Brain microvascular endothelial cell (primary cell): ENCODE measurements around the gene NPY4R2.
"Not testable (repeated sequence)": the region's sequence is repeated elsewhere in the genome, so short reads cannot be mapped to it uniquely, and the experiment has no call there.

Source experiments
- DNase-seq: peaks from one replicate; pipeline ENCODE4 v3.0.0-alpha.2; 2020
- H3K27ac ChIP-seq: fragments of 250-450 bp; sonication (Bioruptor Pico); 2 replicates; pipeline ENCODE4 v1.5.1; 2020; ENCODE audit warnings: mild to moderate bottlenecking, moderate library complexity
- H3K27me3 ChIP-seq: fragments of 250-450 bp; sonication (Bioruptor Pico); replicated peaks from 2 replicates; pipeline ENCODE4 v1.5.1; 2020; ENCODE audit warnings: mild to moderate bottlenecking
- H3K36me3 ChIP-seq: fragments of 250-450 bp; sonication (Bioruptor Pico); replicated peaks from 2 replicates; pipeline ENCODE4 v1.5.1; 2020; ENCODE audit warnings: mild to moderate bottlenecking
- H3K4me3 ChIP-seq: 2 replicates; pipeline ENCODE4 v1.5.1; 2011; ENCODE audit warnings: low read depth, mild to moderate bottlenecking, control low read depth, low read length, moderate library complexity
- in situ Hi-C: cut with HindIII; loops from 2 replicates; pipeline ENCODE4 v1.10.0; 2017; ENCODE audit warnings: low sequenced_read_pairs, low pct_ligation_motif_present

The NPY4R2 gene

GRCh38 chr10:47942351-47943019 is 24.0 kb downstream of the NPY4R2 start:
- in situ Hi-C loops, H3K4me3 ChIP-seq, DNase-seq, H3K36me3 ChIP-seq, H3K27me3 ChIP-seq, H3K27ac ChIP-seq: not testable (repeated sequence)

GRCh38 chr10:47943328-47943727 is 24.9 kb downstream of the NPY4R2 start:
- in situ Hi-C loops, H3K36me3 ChIP-seq, H3K27ac ChIP-seq, DNase-seq, H3K27me3 ChIP-seq, H3K4me3 ChIP-seq: not testable (repeated sequence)

GRCh38 chr10:47947424-47947823 is 29.0 kb downstream of the NPY4R2 start:
- H3K36me3 ChIP-seq, H3K27me3 ChIP-seq, H3K27ac ChIP-seq, H3K4me3 ChIP-seq, DNase-seq, in situ Hi-C loops: not testable (repeated sequence)

- DNase-seq, H3K4me3 ChIP-seq, H3K27ac ChIP-seq, in situ Hi-C loops, H3K27me3 ChIP-seq, H3K36me3 ChIP-seq: not testable (repeated sequence)
Observed at GRCh38 chr10:47957158-47957557, 38.7 kb downstream of the NPY4R2 start.

- DNase-seq, H3K27me3 ChIP-seq, H3K27ac ChIP-seq, H3K4me3 ChIP-seq, H3K36me3 ChIP-seq, in situ Hi-C loops: not testable (repeated sequence)
Observed at GRCh38 chr10:47959677-47960076, 41.2 kb downstream of the NPY4R2 start.

GRCh38 chr10:47960699-47961098 is 42.2 kb downstream of the NPY4R2 start:
- H3K36me3 ChIP-seq, H3K4me3 ChIP-seq, H3K27ac ChIP-seq, H3K27me3 ChIP-seq, in situ Hi-C loops, DNase-seq: not testable (repeated sequence)

- H3K27me3 ChIP-seq, in situ Hi-C loops, DNase-seq, H3K4me3 ChIP-seq, H3K27ac ChIP-seq, H3K36me3 ChIP-seq: not testable (repeated sequence)
Observed at GRCh38 chr10:47962785-47963184, 44.3 kb downstream of the NPY4R2 start.

GRCh38 chr10:47964280-47965063 is 46.0 kb downstream of the NPY4R2 start:
- H3K27me3 ChIP-seq, H3K27ac ChIP-seq, H3K36me3 ChIP-seq, in situ Hi-C loops, DNase-seq, H3K4me3 ChIP-seq: not testable (repeated sequence)

GRCh38 chr10:47968988-47969387 is 50.5 kb downstream of the NPY4R2 start:
- DNase-seq, H3K36me3 ChIP-seq, in situ Hi-C loops, H3K27me3 ChIP-seq, H3K4me3 ChIP-seq, H3K27ac ChIP-seq: not testable (repeated sequence)

- H3K27ac ChIP-seq, H3K27me3 ChIP-seq, H3K4me3 ChIP-seq, DNase-seq, in situ Hi-C loops, H3K36me3 ChIP-seq: not testable (repeated sequence)
Observed at GRCh38 chr10:47970047-47970446, 51.6 kb downstream of the NPY4R2 start.

- DNase-seq, H3K4me3 ChIP-seq, H3K27me3 ChIP-seq, H3K27ac ChIP-seq, in situ Hi-C loops, H3K36me3 ChIP-seq: not testable (repeated sequence)
Observed at GRCh38 chr10:47971598-47971997, 53.1 kb downstream of the NPY4R2 start.

GRCh38 chr10:47972077-47972476 is 53.6 kb downstream of the NPY4R2 start:
- H3K36me3 ChIP-seq, in situ Hi-C loops, H3K27ac ChIP-seq, DNase-seq, H3K27me3 ChIP-seq, H3K4me3 ChIP-seq: not testable (repeated sequence)
